ENCODE measurements around the gene MYO15B. TPM values are rescaled to one million over a fixed set of nuclear protein-coding genes. Genes with fewer than 3 reads are reported as not detected.

Gene MYO15B
- total and polyA plus RNA-seq, 2 of the 4 experiments (the other 2 are of a cell fraction): 0.18 to 0.65 TPM

DNA sequence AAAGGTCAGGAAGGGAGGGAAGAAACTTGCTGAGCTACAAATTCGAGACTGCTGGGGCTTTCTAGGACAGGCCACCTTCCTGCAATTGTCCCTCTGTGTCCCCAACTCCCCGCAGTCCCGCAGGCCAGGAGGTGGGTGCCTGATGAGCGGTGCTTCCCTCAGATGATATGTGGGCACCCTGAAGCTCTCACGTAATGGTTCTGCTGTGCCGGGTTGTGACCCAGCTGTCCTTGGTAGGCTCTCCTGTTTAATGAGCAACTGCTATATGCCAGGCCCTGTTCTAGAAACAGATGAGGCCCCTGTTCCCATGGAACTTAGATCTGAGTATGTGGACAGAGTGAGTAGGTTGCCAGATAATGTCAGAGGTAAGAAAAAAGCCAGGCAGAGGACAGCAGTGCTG lies 22.0 kb upstream of the MYO15B start:
- in situ Hi-C loops (cut with MboI; ENCODE audit: low sequenced_read_pairs): no loop called here
- Histone ChIP-seq H2BK5ac (ENCODE audit: low read depth, low read length, poor library complexity, severe bottlenecking) (no peak overlapping the region), H2AK5ac (ENCODE audit: low read depth, low read length) (no peak overlapping the region), H2BK15ac (ENCODE audit: low read depth, low read length) (no peak overlapping the region), H3K27me3 (ENCODE audit: control insufficient read depth, insufficient read depth, low read length) (peaks cover 35% of the 10 kb centered on the region), H3K4me2 (ENCODE audit: low read depth, low read length) (no peak overlapping the region), H3K4ac (ENCODE audit: low read depth, low read length) (no peak overlapping the region), H3K9ac (ENCODE audit: low read depth, low read length) (no peak overlapping the region), H3K9me3 (ENCODE audit: control insufficient read depth, insufficient read depth, low read length) (no peaks in the 10 kb centered on the region), H2BK120ac (ENCODE audit: low read depth, low read length) (no peak overlapping the region), H4K8ac (ENCODE audit: low read depth in 2 of 2, low read length in 2 of 2) (no peak overlapping the region), H4K91ac (ENCODE audit: insufficient read depth, low read depth, low read length) (no peak overlapping the region), H3K27ac (ENCODE audit: insufficient read depth, low read length) (no peak overlapping the region), H3K4me3 (ENCODE audit: insufficient read depth, low read depth, low read length) (no peak overlapping the region), H3K79me1 (ENCODE audit: low read depth in 1 of 2, low read length in 2 of 2) (no peaks in the 10 kb centered on the region), H2AFZ (replicated peaks; ENCODE audit: low read length, poor library complexity) (no peak overlapping the region), H3K56ac (ENCODE audit: extremely low read depth, insufficient read depth, low read length) (no peak overlapping the region), H3K4me1 (ENCODE audit: control insufficient read depth, insufficient read depth, low read length) (peaks cover 1% of the 10 kb centered on the region; the same call in 1 of the 2 replicates), H3K14ac (replicated peaks; ENCODE audit: low read depth, low read length) (no peak overlapping the region), H3K9me1 (ENCODE audit: insufficient read depth, low read length) (no peaks in the 10 kb centered on the region), H3K18ac (ENCODE audit: low read depth, low read length) (no peak overlapping the region), H3K36me3 (ENCODE audit: control insufficient read depth, insufficient read depth, low read length) (no peaks in the 10 kb centered on the region), H4K20me1 (ENCODE audit: insufficient read depth, low read length) (no peaks in the 10 kb centered on the region), H2BK20ac (ENCODE audit: low read depth, low read length) (no peak overlapping the region), H3K23ac (ENCODE audit: low read depth, low read length) (no peak overlapping the region), H4K5ac (ENCODE audit: low read depth, low read length) (no peak overlapping the region), H2AK9ac (replicated peaks; ENCODE audit: low read depth, low read length, poor library complexity) (no peak overlapping the region)
- no peak for ATAC-seq (ENCODE audit: low read depth)
- DNase-seq: no peak
- intact Hi-C loops (cut with micrococcal nuclease): no loop called here
- ChIA-PET CTCF (no interaction called here), POLR2A (ENCODE audit: unreplicated experiment) (no interaction called here)
- no TSS peak for BruUV-seq (replicated peaks)
- no peak for TF ChIP-seq CEBPB (IDR thresholded peaks at IDR 0.05; ENCODE audit: low read depth, low read length)
- TF ChIP-seq SMC3 (IDR thresholded peaks at IDR 0.05; ENCODE audit: low read depth, low read length): no peak
- TF ChIP-seq, protein P1, sequence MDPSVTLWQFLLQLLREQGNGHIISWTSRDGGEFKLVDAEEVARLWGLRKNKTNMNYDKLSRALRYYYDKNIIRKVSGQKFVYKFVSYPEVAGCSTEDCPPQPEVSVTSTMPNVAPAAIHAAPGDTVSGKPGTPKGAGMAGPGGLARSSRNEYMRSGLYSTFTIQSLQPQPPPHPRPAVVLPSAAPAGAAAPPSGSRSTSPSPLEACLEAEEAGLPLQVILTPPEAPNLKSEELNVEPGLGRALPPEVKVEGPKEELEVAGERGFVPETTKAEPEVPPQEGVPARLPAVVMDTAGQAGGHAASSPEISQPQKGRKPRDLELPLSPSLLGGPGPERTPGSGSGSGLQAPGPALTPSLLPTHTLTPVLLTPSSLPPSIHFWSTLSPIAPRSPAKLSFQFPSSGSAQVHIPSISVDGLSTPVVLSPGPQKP (IDR thresholded peaks at IDR 0.05; ENCODE audit: borderline replicate concordance, low read depth, low read length): no peak
- no peak for TF ChIP-seq FOS (IDR thresholded peaks at IDR 0.05; ENCODE audit: low read depth, low read length)
- TF ChIP-seq, protein P2, sequence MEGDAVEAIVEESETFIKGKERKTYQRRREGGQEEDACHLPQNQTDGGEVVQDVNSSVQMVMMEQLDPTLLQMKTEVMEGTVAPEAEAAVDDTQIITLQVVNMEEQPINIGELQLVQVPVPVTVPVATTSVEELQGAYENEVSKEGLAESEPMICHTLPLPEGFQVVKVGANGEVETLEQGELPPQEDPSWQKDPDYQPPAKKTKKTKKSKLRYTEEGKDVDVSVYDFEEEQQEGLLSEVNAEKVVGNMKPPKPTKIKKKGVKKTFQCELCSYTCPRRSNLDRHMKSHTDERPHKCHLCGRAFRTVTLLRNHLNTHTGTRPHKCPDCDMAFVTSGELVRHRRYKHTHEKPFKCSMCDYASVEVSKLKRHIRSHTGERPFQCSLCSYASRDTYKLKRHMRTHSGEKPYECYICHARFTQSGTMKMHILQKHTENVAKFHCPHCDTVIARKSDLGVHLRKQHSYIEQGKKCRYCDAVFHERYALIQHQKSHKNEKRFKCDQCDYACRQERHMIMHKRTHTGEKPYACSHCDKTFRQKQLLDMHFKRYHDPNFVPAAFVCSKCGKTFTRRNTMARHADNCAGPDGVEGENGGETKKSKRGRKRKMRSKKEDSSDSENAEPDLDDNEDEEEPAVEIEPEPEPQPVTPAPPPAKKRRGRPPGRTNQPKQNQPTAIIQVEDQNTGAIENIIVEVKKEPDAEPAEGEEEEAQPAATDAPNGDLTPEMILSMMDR (conservative IDR thresholded peaks at IDR 0.05; ENCODE audit: low read depth, low read length): no peak
- TF ChIP-seq POLR2A (IDR thresholded peaks at IDR 0.05; ENCODE audit: low read depth, low read length): no peak
- no peak for TF ChIP-seq MAFK (IDR thresholded peaks at IDR 0.05; ENCODE audit: low read depth, low read length)
- TF ChIP-seq MXI1 (IDR thresholded peaks at IDR 0.05; ENCODE audit: borderline replicate concordance, low read depth, low read length): no peak
- TF ChIP-seq CHD1 (IDR thresholded peaks at IDR 0.05; ENCODE audit: low read depth, low read length): no peak
- no peak for TF ChIP-seq MAZ (IDR thresholded peaks at IDR 0.05; ENCODE audit: borderline replicate concordance, low read depth, low read length)
- no peak for TF ChIP-seq BHLHE40 (IDR thresholded peaks at IDR 0.05; ENCODE audit: low read depth, low read length)
- no peak for TF ChIP-seq RAD21 (IDR thresholded peaks at IDR 0.05; ENCODE audit: low read length)
- TF ChIP-seq RCOR1 (IDR thresholded peaks at IDR 0.05; ENCODE audit: insufficient replicate concordance, low read length): no peak
- no peak for TF ChIP-seq RFX5 (IDR thresholded peaks at IDR 0.05; ENCODE audit: low read depth, low read length)
- no peak for TF ChIP-seq NFE2L2 (IDR thresholded peaks at IDR 0.05; ENCODE audit: low read depth, low read length)
- TF ChIP-seq, protein P3, sequence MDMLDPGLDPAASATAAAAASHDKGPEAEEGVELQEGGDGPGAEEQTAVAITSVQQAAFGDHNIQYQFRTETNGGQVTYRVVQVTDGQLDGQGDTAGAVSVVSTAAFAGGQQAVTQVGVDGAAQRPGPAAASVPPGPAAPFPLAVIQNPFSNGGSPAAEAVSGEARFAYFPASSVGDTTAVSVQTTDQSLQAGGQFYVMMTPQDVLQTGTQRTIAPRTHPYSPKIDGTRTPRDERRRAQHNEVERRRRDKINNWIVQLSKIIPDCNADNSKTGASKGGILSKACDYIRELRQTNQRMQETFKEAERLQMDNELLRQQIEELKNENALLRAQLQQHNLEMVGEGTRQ (IDR thresholded peaks at IDR 0.05; ENCODE audit: low read depth, low read length): no peak
- dilution Hi-C loops (cut with HindIII; ENCODE audit: low sequenced_read_pairs, unreplicated experiment): no loop called here
- 89% methylated on average over 3 of the region's 6 CpGs; no CpG with 5 or more reads in 1 of the 2 experiments for WGBS, 2 experiments (ENCODE audit: extremely low coverage in 2 of 2, insufficient read length in 1 of 2)

Measured in IMR-90 (cell line).